Skeletal muscle satellite cell (primary cell): ENCODE results near the gene NGFR.
A peak's percentile ranks its signal among the peaks of the same experiment; 100 is the strongest.

Experiments
- H3K27me3 ChIP-seq: 2 replicates; pipeline ENCODE4 v1.7.0; 2013; ENCODE audit warnings: low read length; ENCODE audit not compliant: control insufficient read depth, insufficient read depth
- H3K36me3 ChIP-seq: 2 replicates; pipeline ENCODE4 v1.7.0; 2013; ENCODE audit warnings: mild to moderate bottlenecking, control low read depth, low read length; ENCODE audit not compliant: insufficient read depth
- H3K4me1 ChIP-seq: 2 replicates; pipeline ENCODE4 v1.7.0; 2013; ENCODE audit warnings: low read length; ENCODE audit not compliant: control insufficient read depth, insufficient read depth
- H3K4me2 ChIP-seq: 2 replicates; pipeline ENCODE4 v1.7.0; 2013; ENCODE audit warnings: mild to moderate bottlenecking, low read length
- H3K4me3 ChIP-seq: 2 replicates; pipeline ENCODE4 v1.7.0; 2013; ENCODE audit warnings: low read length
- H3K9ac ChIP-seq: 2 replicates; pipeline ENCODE4 v1.7.0; 2013; ENCODE audit warnings: mild to moderate bottlenecking, low read depth, low read length, moderate library complexity
- H3K9me3 ChIP-seq: replicated peaks from 2 replicates; pipeline ENCODE4 v1.7.0; 2013; ENCODE audit warnings: mild to moderate bottlenecking, control low read depth, low read length

NGFR gene

GRCh38 chr17:49511810-49512209 lies 16.7 kb downstream of the NGFR start:
- peaks cover 18% of the 10 kb centered on the region for H3K4me1 ChIP-seq
- H3K4me3 ChIP-seq, result no peak overlapping the region
- no peaks in the 10 kb centered on the region for H3K9me3 ChIP-seq
- H3K27me3 ChIP-seq, result peaks cover 12% of the 10 kb centered on the region
- no peak overlapping the region for H3K4me2 ChIP-seq
- H3K9ac ChIP-seq, result no peak overlapping the region
- H3K36me3 ChIP-seq, result no peaks in the 10 kb centered on the region

- H3K9ac ChIP-seq, result no peak overlapping the region
- H3K9me3 ChIP-seq, result no peaks in the 10 kb centered on the region
- no peak overlapping the region for H3K4me2 ChIP-seq
- no peaks in the 10 kb centered on the region for H3K36me3 ChIP-seq
- H3K4me3 ChIP-seq, result no peak overlapping the region
- peaks cover 12% of the 10 kb centered on the region for H3K27me3 ChIP-seq
- peaks cover 18% of the 10 kb centered on the region for H3K4me1 ChIP-seq
Measured at GRCh38 chr17:49512296-49513043, 17.4 kb downstream of the NGFR start.

- Histone ChIP-seq H3K9ac (no peak overlapping the region), H3K4me3 (no peak overlapping the region), H3K4me2 (no peak overlapping the region), H3K4me1 (peaks cover 18% of the 10 kb centered on the region), H3K36me3 (no peaks in the 10 kb centered on the region), H3K9me3 (no peaks in the 10 kb centered on the region), H3K27me3 (peaks cover 10% of the 10 kb centered on the region)
Measured at GRCh38 chr17:49513044-49513395, 17.9 kb downstream of the NGFR start.

GRCh38 chr17:49513641-49514040 lies 18.5 kb downstream of the NGFR start:
- Histone ChIP-seq H3K36me3 (no peaks in the 10 kb centered on the region), H3K27me3 (peaks cover 8% of the 10 kb centered on the region), H3K9me3 (no peaks in the 10 kb centered on the region), H3K4me1 (peaks cover 18% of the 10 kb centered on the region), H3K9ac (no peak overlapping the region), H3K4me3 (no peak overlapping the region), H3K4me2 (no peak overlapping the region)

- Histone ChIP-seq H3K9me3 (no peaks in the 10 kb centered on the region), H3K4me1 (peaks cover 18% of the 10 kb centered on the region), H3K36me3 (no peaks in the 10 kb centered on the region), H3K9ac (no peak overlapping the region), H3K4me3 (no peak overlapping the region), H3K4me2 (no peak overlapping the region), H3K27me3 (peaks cover 3% of the 10 kb centered on the region)
Measured at GRCh38 chr17:49514071-49514721, 19.1 kb downstream of the NGFR start.

- Histone ChIP-seq H3K4me3 (no peak overlapping the region), H3K9me3 (no peaks in the 10 kb centered on the region), H3K4me1 (peaks cover 18% of the 10 kb centered on the region), H3K9ac (peak overlapping the region; percentile 77), H3K36me3 (no peaks in the 10 kb centered on the region), H3K4me2 (peak overlapping the region; percentile 51), H3K27me3 (peaks cover 8% of the 10 kb centered on the region)
Measured at GRCh38 chr17:49515196-49515770, 20.2 kb downstream of the NGFR start.

GRCh38 chr17:49516180-49516579 lies 21.1 kb downstream of the NGFR start:
- H3K9me3 ChIP-seq, result no peaks in the 10 kb centered on the region
- no peaks in the 10 kb centered on the region for H3K36me3 ChIP-seq
- no peak overlapping the region for H3K4me3 ChIP-seq
- H3K4me2 ChIP-seq, result no peak overlapping the region
- peaks cover 18% of the 10 kb centered on the region for H3K4me1 ChIP-seq
- H3K9ac ChIP-seq, result no peak overlapping the region
- H3K27me3 ChIP-seq, result peaks cover 16% of the 10 kb centered on the region

GRCh38 chr17:49518346-49519078 lies 23.4 kb downstream of the NGFR start:
- H3K4me2 ChIP-seq, result no peak overlapping the region
- no peaks in the 10 kb centered on the region for H3K36me3 ChIP-seq
- no peak overlapping the region for H3K9ac ChIP-seq
- peaks cover 26% of the 10 kb centered on the region for H3K27me3 ChIP-seq
- no peaks in the 10 kb centered on the region for H3K9me3 ChIP-seq
- H3K4me1 ChIP-seq, result peaks cover 18% of the 10 kb centered on the region
- H3K4me3 ChIP-seq, result no peak overlapping the region

- Histone ChIP-seq H3K9me3 (no peaks in the 10 kb centered on the region), H3K4me1 (peaks cover 14% of the 10 kb centered on the region), H3K36me3 (no peaks in the 10 kb centered on the region), H3K4me3 (no peak overlapping the region), H3K9ac (no peak overlapping the region), H3K4me2 (no peak overlapping the region), H3K27me3 (peaks cover 26% of the 10 kb centered on the region)
Measured at GRCh38 chr17:49519781-49520180, 24.7 kb downstream of the NGFR start.

- peaks cover 6% of the 10 kb centered on the region for H3K4me1 ChIP-seq
- H3K36me3 ChIP-seq, result no peaks in the 10 kb centered on the region
- H3K4me2 ChIP-seq, result no peak overlapping the region
- no peaks in the 10 kb centered on the region for H3K9me3 ChIP-seq
- no peak overlapping the region for H3K9ac ChIP-seq
- H3K27me3 ChIP-seq, result peaks cover 31% of the 10 kb centered on the region
- H3K4me3 ChIP-seq, result no peak overlapping the region
Measured at GRCh38 chr17:49520386-49521087, 25.4 kb downstream of the NGFR start.

GRCh38 chr17:49521088-49521450 lies 26.0 kb downstream of the NGFR start:
- Histone ChIP-seq H3K4me1 (peaks cover under 1% of the 10 kb centered on the region), H3K9ac (no peak overlapping the region), H3K4me3 (no peak overlapping the region), H3K36me3 (no peaks in the 10 kb centered on the region), H3K9me3 (no peaks in the 10 kb centered on the region), H3K27me3 (peaks cover 36% of the 10 kb centered on the region), H3K4me2 (no peak overlapping the region)
